ENCODE measurements around the gene SLX4IP. TPM values are rescaled to one million over a fixed set of nuclear protein-coding genes. Genes with fewer than 3 reads are reported as not detected.

SLX4IP gene
- polyA plus RNA-seq, 3 donors = 6.8 to 7.4 (median 7.1) TPM

GRCh38 chr20:10541668-10542411, 106.7 kb downstream of the SLX4IP start:
- no peak for DNase-seq (ENCODE audit: low read depth in 3 of 3, low spot score in 2 of 3)

DNA sequence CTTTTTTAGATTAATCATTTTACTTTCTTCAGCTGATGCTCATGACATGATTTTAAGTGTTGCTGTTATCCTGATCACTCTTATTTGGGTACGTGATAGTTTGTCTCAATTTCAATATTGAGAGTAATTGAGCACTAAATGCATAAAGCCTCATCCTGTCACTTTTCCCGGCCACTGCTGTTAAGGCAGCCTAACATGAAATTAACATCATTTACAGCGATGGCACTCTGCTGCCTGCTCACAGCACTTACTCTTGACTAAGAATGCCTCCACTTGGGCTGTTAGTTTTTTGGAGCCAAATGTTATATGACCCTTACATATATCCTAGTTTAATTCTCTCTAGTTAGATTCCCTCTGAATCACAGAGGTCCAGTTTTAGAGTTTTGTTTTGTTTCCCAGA, 107.3 kb downstream of the SLX4IP start:
- no peak for DNase-seq (ENCODE audit: low read depth in 3 of 3, low spot score in 2 of 3)

- no peak for DNase-seq (ENCODE audit: low read depth in 3 of 3, low spot score in 2 of 3)
Measured at GRCh38 chr20:10543480-10543879, 108.4 kb downstream of the SLX4IP start.

GRCh38 chr20:10547276-10548114, 112.4 kb downstream of the SLX4IP start:
- no peak for DNase-seq (ENCODE audit: low read depth in 3 of 3, low spot score in 2 of 3)

DNA sequence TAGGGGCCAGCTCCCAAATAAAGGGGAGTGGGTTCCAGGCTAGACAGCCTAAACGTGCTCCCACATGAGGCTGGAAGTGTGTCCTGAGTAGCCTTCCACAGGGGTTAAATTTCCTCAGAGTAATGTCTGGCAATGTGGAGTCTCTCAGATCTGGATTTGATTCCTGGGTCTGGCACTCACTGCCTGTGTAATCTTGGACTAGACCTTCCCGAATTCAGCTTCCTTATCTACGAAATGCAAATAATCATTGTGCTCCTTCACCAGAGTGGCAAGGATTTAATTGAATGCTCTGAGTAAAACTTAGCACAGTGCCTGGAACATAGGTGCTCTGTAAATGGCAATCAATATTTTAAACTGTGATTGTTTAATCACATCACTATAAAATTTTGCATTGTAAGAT, 114.4 kb downstream of the SLX4IP start:
- DNase-seq (ENCODE audit: low read depth in 3 of 3, low spot score in 2 of 3) = no peak

GRCh38 chr20:10550204-10551118, 115.4 kb downstream of the SLX4IP start:
- no peak for DNase-seq (ENCODE audit: low read depth in 3 of 3, low spot score in 2 of 3)

- DNase-seq (ENCODE audit: low read depth in 3 of 3, low spot score in 2 of 3) = no peak
Measured at GRCh38 chr20:10551732-10552724, 116.9 kb downstream of the SLX4IP start.

GRCh38 chr20:10553326-10553984, 118.3 kb downstream of the SLX4IP start:
- DNase-seq (ENCODE audit: low read depth in 3 of 3, low spot score in 2 of 3) = peak; percentile 39 to 56 (median 47)

DNA sequence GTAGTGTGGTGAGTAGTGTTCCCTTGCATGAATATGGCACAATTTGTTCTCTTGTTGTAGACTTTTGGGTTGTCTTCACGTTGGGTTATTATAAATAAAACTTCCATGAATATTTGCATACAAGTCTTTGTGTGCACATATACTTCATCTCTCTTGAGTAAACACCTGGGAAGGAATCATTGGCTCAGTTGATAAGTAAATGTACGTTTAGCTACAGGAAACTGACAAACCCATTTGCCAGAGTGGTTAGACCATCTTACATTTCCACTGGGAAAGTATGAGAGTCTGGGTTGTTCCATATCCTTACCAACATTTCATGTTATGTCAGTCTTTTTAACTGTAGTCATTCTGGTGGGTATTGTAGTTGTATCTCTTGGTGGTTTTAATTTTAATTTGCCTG, 119.2 kb downstream of the SLX4IP start:
- DNase-seq (ENCODE audit: low read depth in 3 of 3, low spot score in 2 of 3) = no peak

DNA sequence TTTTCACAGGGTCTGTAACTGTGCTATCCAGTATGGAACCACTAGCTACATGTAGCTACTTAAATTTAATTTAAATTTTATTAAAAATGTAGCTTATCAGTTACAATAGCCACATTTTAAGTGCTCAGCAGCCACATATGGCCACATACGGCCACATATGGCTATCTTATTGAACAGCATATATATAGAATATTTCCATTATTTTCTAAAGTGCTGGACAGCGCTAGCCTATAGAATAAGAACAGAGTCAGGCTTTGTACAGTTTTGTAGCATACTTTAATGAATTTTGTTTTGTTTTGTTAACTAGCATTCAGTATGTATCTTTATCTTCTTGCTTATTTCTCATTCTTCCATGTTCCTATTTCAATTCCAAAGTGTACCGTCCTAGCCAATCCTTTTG, 120.3 kb downstream of the SLX4IP start:
- no peak for DNase-seq (ENCODE audit: low read depth in 3 of 3, low spot score in 2 of 3)

GRCh38 chr20:10555865-10556308, 120.8 kb downstream of the SLX4IP start:
- no peak for DNase-seq (ENCODE audit: low read depth in 3 of 3, low spot score in 2 of 3)

- no peak for DNase-seq (ENCODE audit: low read depth in 3 of 3, low spot score in 2 of 3)
Measured at GRCh38 chr20:10556519-10557083, 121.5 kb downstream of the SLX4IP start.

DNA sequence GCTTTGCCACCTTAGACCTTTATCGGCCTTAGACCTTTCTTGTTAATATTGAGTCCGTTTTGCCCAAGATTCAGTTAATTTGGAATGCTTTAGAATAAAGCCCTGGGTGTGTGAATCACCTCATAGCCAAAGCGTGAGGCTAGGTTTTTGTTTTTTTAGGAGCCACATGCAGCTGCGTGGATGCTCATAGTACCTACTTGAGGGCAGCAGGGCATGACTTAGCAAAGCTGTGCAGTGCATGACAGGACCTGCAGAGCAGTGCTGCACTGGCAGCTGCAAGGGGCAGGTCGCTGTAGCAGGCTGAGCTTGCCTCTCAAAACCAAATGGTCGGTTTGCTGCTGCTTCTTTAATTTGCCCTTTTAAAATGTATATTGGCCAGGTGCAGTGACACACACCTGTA, 122.6 kb downstream of the SLX4IP start:
- DNase-seq (ENCODE audit: low read depth in 3 of 3, low spot score in 2 of 3) = no peak

DNA sequence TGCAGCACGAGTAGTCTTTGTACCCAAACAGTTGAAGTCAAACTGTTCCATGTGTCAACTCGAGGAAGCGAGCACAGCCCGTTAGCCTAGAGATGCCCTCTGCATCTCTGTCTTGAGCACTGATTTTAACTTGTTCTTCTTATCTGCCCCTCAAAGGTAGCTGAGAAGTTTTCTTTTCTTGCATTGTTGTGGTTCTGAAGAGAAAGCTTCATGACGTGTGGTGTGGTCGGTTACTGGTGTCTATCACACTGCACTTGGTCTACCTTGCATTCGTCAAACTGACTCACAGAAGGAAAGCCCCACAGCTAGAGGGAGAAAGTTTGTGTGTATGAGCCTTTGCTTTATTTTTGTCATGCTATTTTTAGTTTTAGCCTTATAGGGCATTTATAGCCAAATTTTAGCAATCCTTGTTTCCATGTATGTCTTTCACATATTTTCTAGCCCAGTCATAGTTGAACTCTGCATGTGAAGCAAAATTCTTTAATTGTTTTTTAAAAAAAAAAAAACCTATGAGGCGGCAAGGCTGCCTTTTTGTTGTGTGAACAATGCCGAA, 123.6 kb downstream of the SLX4IP start:
- no peak for DNase-seq (ENCODE audit: low read depth in 3 of 3, low spot score in 2 of 3)

DNA sequence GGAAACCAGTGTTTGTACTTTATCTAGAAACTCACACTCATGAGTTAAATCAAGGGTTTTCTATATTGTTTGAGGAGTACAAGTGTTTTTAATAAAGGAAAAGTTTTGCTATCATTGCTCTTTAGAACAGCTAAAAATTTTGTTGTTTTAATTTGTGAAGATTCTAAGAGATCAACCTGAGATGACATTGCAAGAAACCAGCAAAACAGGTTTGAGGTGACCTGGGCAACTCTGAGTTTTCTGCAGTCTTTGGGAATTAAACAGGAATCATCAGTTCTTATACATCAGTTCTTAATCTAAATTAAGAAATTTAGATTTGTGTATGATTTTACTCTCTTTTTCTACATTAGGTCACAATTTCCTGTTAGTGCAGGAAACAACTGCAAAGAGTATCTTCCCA, 124.2 kb downstream of the SLX4IP start:
- no peak for DNase-seq (ENCODE audit: low read depth in 3 of 3, low spot score in 2 of 3)

DNA sequence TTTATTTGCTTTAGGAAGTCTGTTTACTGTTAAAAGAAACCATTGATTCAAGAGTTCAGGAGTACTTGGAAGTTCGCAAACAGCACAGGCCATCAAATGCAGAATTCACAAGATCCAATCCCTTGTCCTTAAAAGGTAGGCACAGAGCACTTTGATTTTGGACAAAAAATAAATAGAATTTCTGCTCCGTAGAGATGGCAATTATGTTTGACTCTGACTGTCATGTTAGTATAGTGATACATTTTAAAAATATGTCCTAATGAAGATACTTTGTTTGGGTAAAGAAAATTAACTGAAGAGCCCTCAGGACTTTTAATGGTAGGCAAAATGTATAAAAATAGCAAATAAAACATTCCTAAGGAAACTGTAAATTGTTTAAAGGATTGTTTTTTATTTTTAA, 125.6 kb downstream of the SLX4IP start:
- no peak for DNase-seq (ENCODE audit: low read depth in 3 of 3, low spot score in 2 of 3)

GRCh38 chr20:10561302-10561701, 126.2 kb downstream of the SLX4IP start:
- no peak for DNase-seq (ENCODE audit: low read depth in 3 of 3, low spot score in 2 of 3)

GRCh38 chr20:10562899-10563298, 127.8 kb downstream of the SLX4IP start:
- no peak for DNase-seq (ENCODE audit: low read depth in 3 of 3, low spot score in 2 of 3)
